Uterus (tissue), 2 donors: ENCODE results near the gene COL4A2.

ENCODE experiments used
- CTCF ChIP-seq, 4 experiments: fragments of 200-600 bp in 2 of 4; fragments of 450-650 bp in 2 of 4; sonication (generic) in 2 of 4; IDR thresholded peaks; one replicate each; pipeline ENCODE4 v1.5.1; 2016 to 2019; ENCODE audit warnings: antibody characterized with exemption in 4 of 4, mild to moderate bottlenecking in 2 of 4, moderate library complexity in 1 of 4
- POLR2A ChIP-seq, 2 donors: fragments of 450-650 bp; IDR thresholded peaks; one replicate each; pipeline ENCODE4 v1.6.1; 2016; ENCODE audit warnings: antibody characterized with exemption in 2 of 2, mild to moderate bottlenecking in 1 of 2, moderate library complexity in 1 of 2

- TF ChIP-seq CTCF (IDR thresholded peaks at IDR 0.05) = no peak
- no peak for TF ChIP-seq POLR2A (IDR thresholded peaks at IDR 0.05)
These were observed 140.0 kb downstream of the COL4A2 start for GRCh38 chr13:110447058-110447511.
